ENCODE measurements around the gene ZNF580. TPM values are rescaled to one million over a fixed set of nuclear protein-coding genes. Genes with fewer than 3 reads are reported as not detected.
A peak's percentile ranks its signal among the peaks of the same experiment; 100 is the strongest.

ZNF580 gene
- total RNA-seq, 4 donors from 2014 or later: 11.4 to 20.5 (median 13.8) TPM

GRCh38 chr19:55673889-55674288 lies 33.1 kb downstream of the ZNF580 start:
- ATAC-seq (ENCODE audit: low FRiP score) (no peak), DNase-seq (ENCODE audit: low spot score) (no peak)
- TF ChIP-seq CTCF (IDR thresholded peaks at IDR 0.05): no peak

- DNase-seq (ENCODE audit: low spot score): no peak
- ATAC-seq (ENCODE audit: low FRiP score): no peak
Observed at GRCh38 chr19:55674459-55674840, 33.6 kb downstream of the ZNF580 start.

GRCh38 chr19:55674841-55675660 lies 34.2 kb downstream of the ZNF580 start, which contains the start of gene EPN1:
EPN1 (plus strand) TSS chr19:55675226; CDS start chr19:55678628, 3,402 bp downstream.
- peak; percentile 86 for ATAC-seq (ENCODE audit: low FRiP score)
- DNase-seq (ENCODE audit: low spot score): peak; percentile 84
- no peak for TF ChIP-seq CTCF (IDR thresholded peaks at IDR 0.05)

More at GRCh38 chr19:55674459-55674840, 33.6 kb downstream of the ZNF580 start:
- TF ChIP-seq CTCF (IDR thresholded peaks at IDR 0.05): no peak

GRCh38 chr19:55675661-55676354 lies 35.0 kb downstream of the ZNF580 start:
- TF ChIP-seq CTCF (IDR thresholded peaks at IDR 0.05): no peak
- no peak for DNase-seq (ENCODE audit: low spot score)
- ATAC-seq (ENCODE audit: low FRiP score): no peak

GRCh38 chr19:55676383-55676782 lies 35.6 kb downstream of the ZNF580 start:
- ATAC-seq (ENCODE audit: low FRiP score) (no peak), DNase-seq (ENCODE audit: low spot score) (no peak)
- TF ChIP-seq CTCF (IDR thresholded peaks at IDR 0.05): no peak

GRCh38 chr19:55676889-55677505 lies 36.2 kb downstream of the ZNF580 start:
- no peak for TF ChIP-seq CTCF (IDR thresholded peaks at IDR 0.05)
- ATAC-seq (ENCODE audit: low FRiP score) (no peak), DNase-seq (ENCODE audit: low spot score) (no peak)
